H1 (cell line): ENCODE results near the gene CAVIN4. TPM values are rescaled to one million over a fixed set of nuclear protein-coding genes. Genes with fewer than 3 reads are reported as not detected.

Experiments used
- BCL11A ChIP-seq, 2 experiments: IDR thresholded peaks; one replicate each; pipeline ENCODE4 v1.6.1; 2011; ENCODE audit warnings: low read depth in 2 of 2, low read length in 2 of 2, mild to moderate bottlenecking in 2 of 2
- E2F6 ChIP-seq: IDR thresholded peaks from 2 replicates; pipeline ENCODE4 v1.6.1; 2012; ENCODE audit warnings: inconsistent platforms
- NRF1 ChIP-seq: IDR thresholded peaks from 2 replicates; pipeline ENCODE4 v1.6.1; 2011; ENCODE audit warnings: mild to moderate bottlenecking, low read depth, low read length, improper control_type of control experiment
- POU5F1 ChIP-seq: IDR thresholded peaks from 2 replicates; pipeline ENCODE4 v1.6.1; 2011; ENCODE audit warnings: low read depth, mild to moderate bottlenecking, low read length, moderate library complexity
- ZNF274 ChIP-seq: IDR thresholded peaks from 2 replicates; pipeline ENCODE4 v1.7.0; 2012; ENCODE audit warnings: low read length, borderline replicate concordance; ENCODE audit errors: extremely low read depth
- polyA plus RNA-seq, 7 experiments: library from polyadenylated mRNA; depleted of rRNA in 3 of 7; stranded (reverse) in 5 of 7; unstranded in 2 of 7; fragments of >200 nt in 5 of 7; fragments of 200-250 nt in 2 of 7; gene quantifications; 1 replicate in 5 of 7; 2 replicates in 1 of 7; 4 replicates in 1 of 7; pipeline versions ENCODE4 v1.2.1 to v1.2.3, GENCODE V29; 2011 to 2013; ENCODE audit warnings: missing spikeins in 2 of 7, mixed read lengths in 2 of 7
- total RNA-seq: library from RNA; stranded (reverse); fragmentation: NEBNext Ultra II Directional; extraction: Animal tissue kit (Norgen Biotek cat#: 25700); gene quantifications from 2 replicates; pipeline ENCODE4 v1.2.1, GENCODE V29; 2021
- TF ChIP-seq, protein P1 (sequence below): IDR thresholded peaks from 2 replicates; pipeline ENCODE4 v1.6.1; 2011; ENCODE audit warnings: low read length, improper control_type of control experiment

The CAVIN4 gene
- total and polyA plus RNA-seq, 2 of the 8 experiments (the other 6 are each of a cell fraction or from before 2014, with no cell fraction given): 2.3 to 9.1 TPM

DNA sequence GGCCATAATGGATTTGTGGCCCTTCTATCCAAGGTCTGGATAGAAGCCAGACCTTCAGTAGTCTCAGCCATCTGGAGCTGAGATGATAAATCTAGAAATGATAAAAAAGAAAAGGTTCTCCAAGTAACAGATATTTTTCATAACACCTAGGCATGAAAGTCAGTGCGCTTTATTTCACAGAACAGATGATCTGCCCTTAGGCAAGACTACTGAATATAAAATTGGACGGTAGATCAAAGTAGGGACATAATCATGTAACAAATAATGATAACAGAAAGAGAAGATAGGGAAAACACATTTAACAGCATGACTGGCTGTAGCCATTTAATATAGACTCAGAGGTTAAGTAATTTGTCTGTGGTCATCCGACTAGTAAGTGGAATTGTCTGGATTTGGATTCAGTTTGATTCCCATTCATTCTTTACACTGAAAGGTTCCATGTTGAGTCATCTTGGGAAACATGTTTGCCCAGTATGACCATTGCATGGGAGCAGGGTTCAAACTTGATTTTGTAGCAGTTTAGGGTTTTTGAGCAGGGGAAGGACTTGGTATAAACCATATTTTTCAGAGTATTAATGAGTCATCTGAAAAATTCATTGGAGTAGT, 4.1 kb upstream of the CAVIN4 start (continued):
- TF ChIP-seq E2F6 (no peak), ZNF274 (no peak), POU5F1 (no peak), BCL11A (IDR thresholded peaks at IDR 0.05; ENCODE audit: low read depth in 2 of 2, low read length in 2 of 2) (no peak), NRF1 (no peak)
- TF ChIP-seq, protein P1, sequence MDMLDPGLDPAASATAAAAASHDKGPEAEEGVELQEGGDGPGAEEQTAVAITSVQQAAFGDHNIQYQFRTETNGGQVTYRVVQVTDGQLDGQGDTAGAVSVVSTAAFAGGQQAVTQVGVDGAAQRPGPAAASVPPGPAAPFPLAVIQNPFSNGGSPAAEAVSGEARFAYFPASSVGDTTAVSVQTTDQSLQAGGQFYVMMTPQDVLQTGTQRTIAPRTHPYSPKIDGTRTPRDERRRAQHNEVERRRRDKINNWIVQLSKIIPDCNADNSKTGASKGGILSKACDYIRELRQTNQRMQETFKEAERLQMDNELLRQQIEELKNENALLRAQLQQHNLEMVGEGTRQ: no peak
